Muscle layer of colon (tissue), 2 donors: ENCODE results near the gene CARD16.
"Not testable (repeated sequence)": the region's sequence is repeated elsewhere in the genome, so short reads cannot be mapped to it uniquely, and the experiment has no call there.

Source experiments
- H3K27ac ChIP-seq: one replicate; pipeline ENCODE4 v1.7.0; 2013; ENCODE audit warnings: low read depth, mild to moderate bottlenecking, low read length, moderate library complexity
- H3K27me3 ChIP-seq, 2 donors: one replicate each; pipeline ENCODE4 v1.7.0; 2013; ENCODE audit warnings: low read length in 2 of 2, mild to moderate bottlenecking in 2 of 2; ENCODE audit not compliant: insufficient read depth in 2 of 2, control insufficient read depth in 1 of 2
- H3K36me3 ChIP-seq: one replicate; pipeline ENCODE4 v1.7.0; 2013; ENCODE audit warnings: mild to moderate bottlenecking, low read length; ENCODE audit not compliant: insufficient read depth
- H3K4me1 ChIP-seq: one replicate; pipeline ENCODE4 v1.7.0; 2013; ENCODE audit warnings: mild to moderate bottlenecking, low read length; ENCODE audit not compliant: insufficient read depth
- H3K4me3 ChIP-seq, 2 donors: one replicate each; pipeline ENCODE4 v1.7.0; 2013; ENCODE audit warnings: low read length in 2 of 2, low read depth in 1 of 2, mild to moderate bottlenecking in 1 of 2, moderate library complexity in 1 of 2
- H3K9ac ChIP-seq: one replicate; pipeline ENCODE4 v1.7.0; 2013; ENCODE audit warnings: low read length
- H3K9me3 ChIP-seq: one replicate; pipeline ENCODE4 v1.7.0; 2013; ENCODE audit warnings: mild to moderate bottlenecking, low read length
- donor health status: abdominal sarcoma.
- donor health status: Adenocarcinoma of cecum.

CARD16 gene

DNA sequence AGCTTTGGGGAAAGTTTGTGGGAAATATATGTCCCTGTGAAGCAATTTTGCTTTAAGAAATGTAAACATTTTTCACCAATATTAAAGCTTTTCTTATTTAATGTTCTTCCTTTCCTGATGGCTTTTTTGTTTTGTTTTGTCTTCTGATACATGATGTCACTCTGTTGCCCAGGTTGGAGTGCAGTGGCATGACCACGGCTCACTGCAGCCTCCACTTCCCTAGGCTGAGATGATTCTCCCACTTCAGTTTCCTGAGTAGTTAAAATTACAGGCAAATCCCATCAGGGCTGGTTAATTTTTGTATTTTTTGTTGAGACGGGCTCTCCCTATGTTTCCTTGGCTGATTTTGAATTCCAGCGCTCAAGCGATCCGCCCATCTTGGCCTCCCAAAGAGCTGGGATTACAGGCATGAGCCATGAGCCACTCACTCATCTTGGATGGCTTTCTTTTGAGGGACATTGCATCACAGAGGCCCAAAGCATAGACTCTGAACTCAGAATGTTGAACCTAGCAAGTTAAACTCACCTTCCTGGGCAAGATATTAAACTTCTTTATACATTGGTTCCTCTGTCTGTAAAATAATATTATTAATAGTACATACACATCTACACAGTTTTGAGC is 651 bp upstream of the CARD16 start:
- no peak overlapping the region for H3K27ac ChIP-seq

DNA sequence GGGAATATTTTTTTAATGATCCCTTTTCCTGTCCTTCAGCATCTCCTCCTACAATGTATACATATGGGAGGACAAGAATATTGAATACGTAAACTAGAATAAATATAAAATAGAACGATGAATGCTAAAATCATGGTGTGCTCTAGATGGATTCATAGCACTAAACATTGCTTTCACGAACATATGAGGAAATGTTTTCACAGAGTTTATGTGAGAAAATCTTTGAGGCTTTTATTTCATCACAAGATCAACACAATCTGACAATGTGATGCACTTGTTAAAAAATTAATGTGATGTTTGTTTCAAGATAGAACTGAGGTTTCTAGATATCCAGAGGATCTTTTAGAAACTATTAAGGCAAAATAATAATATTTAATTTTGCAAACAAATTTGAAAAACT is 3.0 kb downstream of the CARD16 start:
- no peaks in the 10 kb centered on the region for H3K36me3 ChIP-seq
- H3K9me3 ChIP-seq: no peaks in the 10 kb centered on the region
- no peak overlapping the region for H3K9ac ChIP-seq
- no peaks in the 10 kb centered on the region for H3K27me3 ChIP-seq
- no peak overlapping the region for H3K27ac ChIP-seq
- H3K4me3 ChIP-seq: no peak overlapping the region
- H3K4me1 ChIP-seq: peaks cover 9% of the 10 kb centered on the region

More for the DNA sequence above, 651 bp upstream of the CARD16 start:
- Histone ChIP-seq H3K27me3 (no peaks in the 10 kb centered on the region), H3K36me3 (no peaks in the 10 kb centered on the region), H3K9me3 (no peaks in the 10 kb centered on the region), H3K9ac (no peak overlapping the region), H3K4me1 (peaks cover 11% of the 10 kb centered on the region), H3K4me3 (no peak overlapping the region)

DNA sequence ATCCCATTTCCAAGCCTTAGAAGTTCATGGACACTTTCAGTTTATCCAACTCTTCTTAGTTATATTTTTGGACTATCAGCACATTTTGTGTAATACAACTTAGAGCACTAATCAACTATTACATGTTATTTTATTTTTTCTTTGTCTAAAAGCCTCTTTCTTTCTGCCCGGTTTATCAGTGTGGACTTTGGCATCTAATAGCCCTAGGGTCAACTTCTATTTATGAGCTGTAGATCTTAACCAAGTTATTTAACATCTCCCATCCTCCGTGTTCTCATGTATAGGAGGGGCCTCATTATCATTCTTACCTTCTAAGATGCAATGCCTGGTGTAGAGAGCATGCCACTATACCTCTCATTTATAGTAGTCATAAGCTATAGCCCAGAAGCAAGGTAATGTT is 4.4 kb downstream of the CARD16 start:
- Histone ChIP-seq H3K36me3 (no peaks in the 10 kb centered on the region), H3K27ac (no peak overlapping the region), H3K9me3 (no peaks in the 10 kb centered on the region), H3K4me3 (no peak overlapping the region), H3K27me3 (no peaks in the 10 kb centered on the region), H3K9ac (no peak overlapping the region), H3K4me1 (no peaks in the 10 kb centered on the region)

DNA sequence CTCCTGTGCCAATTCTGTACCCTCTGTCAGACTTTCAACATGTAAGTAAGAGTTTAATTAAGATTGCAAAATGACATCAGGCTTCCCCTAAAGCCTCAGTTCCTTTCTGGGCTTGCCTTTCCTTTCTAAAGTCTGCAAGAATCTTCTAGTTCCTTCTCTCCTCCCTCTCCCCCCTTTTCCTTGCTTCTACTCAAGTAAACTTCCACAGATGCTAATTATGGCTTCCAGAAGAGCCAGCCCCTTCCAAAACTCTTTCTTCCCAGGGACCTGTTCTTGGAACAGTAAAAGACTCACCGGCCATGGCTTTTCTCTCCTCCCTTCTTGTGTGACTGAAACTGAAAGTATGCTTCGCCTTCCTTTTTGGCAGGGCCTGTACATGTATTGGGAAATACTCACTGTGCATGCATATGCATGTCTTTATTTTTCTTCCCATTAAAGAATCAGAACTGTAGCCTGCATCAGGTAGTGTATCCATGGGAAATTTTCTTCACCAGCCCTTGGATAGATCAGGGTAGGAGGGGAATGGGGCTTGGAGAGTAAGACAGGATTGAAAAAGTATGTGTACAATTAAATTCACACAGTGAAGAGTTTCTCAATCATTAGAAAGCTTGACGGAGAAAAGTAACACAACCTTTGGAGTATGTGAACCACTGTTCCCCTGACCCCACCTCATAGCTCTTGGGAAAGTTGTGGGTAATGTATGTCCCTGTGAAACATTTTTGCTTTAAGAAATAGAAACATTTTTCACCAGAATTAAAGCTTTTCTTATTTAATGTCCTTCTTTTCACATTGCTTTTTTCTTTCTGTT is 10.1 kb downstream of the CARD16 start, which contains the start of gene CASP1:
CASP1 (minus strand) TSS at position 332 of the 808 bp plus-strand sequence; CDS start at position 301, 31 bp downstream.
- no peaks in the 10 kb centered on the region for H3K9me3 ChIP-seq
- peak within 1 kb of the TSS; percentile 14 for H3K27ac ChIP-seq
- H3K4me1 ChIP-seq: peaks cover 5% of the 10 kb centered on the region
- no peaks in the 10 kb centered on the region for H3K27me3 ChIP-seq
- peak within 1 kb of the TSS; percentile 0 to 58 for H3K4me3 ChIP-seq
- H3K36me3 ChIP-seq: peaks cover 4% of the 10 kb centered on the region
- peak within 1 kb of the TSS; percentile 6 for H3K9ac ChIP-seq

DNA sequence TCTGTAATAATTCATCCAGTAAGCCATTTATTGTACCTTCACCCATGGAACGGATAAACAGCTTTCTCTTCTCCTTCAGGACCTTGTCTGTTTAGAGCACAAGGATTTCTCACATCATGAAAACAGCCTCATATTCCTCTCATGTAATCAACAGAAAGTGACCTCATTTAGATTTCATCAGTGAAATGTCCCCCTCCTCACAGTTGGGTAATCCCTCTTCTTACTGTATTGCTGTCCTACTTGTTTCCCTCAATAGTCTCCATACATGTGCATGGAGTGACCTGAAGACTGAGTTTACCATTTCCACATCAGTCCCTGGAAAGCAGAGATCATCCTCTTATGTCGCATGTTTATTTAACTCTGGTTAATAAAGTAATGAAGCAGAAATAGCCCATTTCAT is 10.7 kb downstream of the CARD16 start:
- not testable (repeated sequence) for H3K4me1 ChIP-seq, H3K27ac ChIP-seq, H3K9me3 ChIP-seq, H3K36me3 ChIP-seq, H3K27me3 ChIP-seq
- Histone ChIP-seq H3K9ac (peak overlapping the region; percentile 6), H3K4me3 (peak overlapping the region in 1 of 2 donors; percentile 58)

DNA sequence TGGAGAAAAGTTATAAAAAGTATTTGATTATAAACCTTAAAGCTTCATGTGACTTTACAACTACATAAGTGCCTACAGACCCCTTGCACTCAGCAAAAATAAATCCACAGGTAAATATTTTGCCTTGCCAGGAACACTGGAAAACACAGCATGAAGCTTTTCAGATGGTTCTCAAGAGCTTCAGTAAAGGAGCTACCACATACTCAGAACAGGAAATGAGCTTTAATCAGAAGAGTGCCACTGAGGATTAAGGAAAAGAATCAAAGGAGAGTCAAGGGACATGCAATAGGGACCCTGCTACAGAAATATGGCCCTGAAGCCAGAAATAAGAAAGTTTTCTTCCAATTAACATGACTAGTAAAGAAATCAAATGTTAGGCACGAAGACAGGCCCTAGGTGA is 11.4 kb downstream of the CARD16 start:
- Histone ChIP-seq H3K36me3 (peaks cover 4% of the 10 kb centered on the region), H3K4me1 (peaks cover 5% of the 10 kb centered on the region), H3K4me3 (peak overlapping the region in 1 of 2 donors; percentile 58), H3K9ac (no peak overlapping the region), H3K9me3 (no peaks in the 10 kb centered on the region), H3K27me3 (no peaks in the 10 kb centered on the region), H3K27ac (no peak overlapping the region)

DNA sequence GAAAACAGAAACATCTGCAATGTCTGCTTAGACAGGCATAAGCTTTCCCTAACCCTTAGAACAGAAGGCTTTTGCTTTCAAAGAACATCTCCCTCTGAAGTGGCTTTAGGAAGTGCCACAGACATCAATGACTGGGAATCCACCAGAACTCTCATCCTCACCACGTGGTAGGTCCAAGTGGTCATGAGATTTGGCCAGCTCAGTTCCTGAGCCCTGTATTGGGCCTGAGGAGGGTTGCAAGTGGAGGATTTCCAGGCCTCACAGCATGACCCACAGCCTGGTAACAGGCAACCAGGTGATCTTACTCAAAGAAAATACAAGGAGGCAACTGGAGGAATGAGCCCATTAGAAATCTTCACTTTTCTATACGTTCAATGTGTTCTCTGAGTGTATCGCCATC is 11.8 kb downstream of the CARD16 start:
- H3K27ac ChIP-seq: no peak overlapping the region
- no peaks in the 10 kb centered on the region for H3K27me3 ChIP-seq
- H3K4me1 ChIP-seq: peaks cover 5% of the 10 kb centered on the region
- H3K4me3 ChIP-seq: peak overlapping the region in 1 of 2 donors; percentile 58
- H3K9ac ChIP-seq: no peak overlapping the region
- peaks cover 4% of the 10 kb centered on the region for H3K36me3 ChIP-seq
- H3K9me3 ChIP-seq: no peaks in the 10 kb centered on the region

DNA sequence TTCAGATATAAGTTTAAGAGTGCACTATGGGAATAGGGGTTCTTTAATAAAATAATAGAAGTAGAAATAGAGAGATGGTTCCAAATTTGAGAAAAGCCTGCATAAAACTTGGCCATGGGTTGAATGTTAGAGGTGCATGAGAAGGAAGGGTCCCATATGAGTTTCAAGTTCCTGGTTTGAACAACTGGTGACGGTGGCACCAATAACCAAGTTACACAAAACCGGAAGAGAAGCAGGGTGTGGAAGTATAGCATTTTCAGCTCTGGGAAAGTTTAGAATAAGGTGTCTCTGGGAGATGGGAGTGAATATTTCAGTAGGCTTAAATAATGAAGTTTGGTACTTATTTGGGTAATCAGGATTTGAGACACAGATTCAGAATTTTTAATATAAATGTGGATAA is 12.6 kb downstream of the CARD16 start:
- no peaks in the 10 kb centered on the region for H3K27me3 ChIP-seq
- no peak overlapping the region for H3K4me3 ChIP-seq
- no peak overlapping the region for H3K27ac ChIP-seq
- H3K4me1 ChIP-seq: peaks cover 5% of the 10 kb centered on the region
- H3K36me3 ChIP-seq: peaks cover 4% of the 10 kb centered on the region
- H3K9me3 ChIP-seq: no peaks in the 10 kb centered on the region
- no peak overlapping the region for H3K9ac ChIP-seq

DNA sequence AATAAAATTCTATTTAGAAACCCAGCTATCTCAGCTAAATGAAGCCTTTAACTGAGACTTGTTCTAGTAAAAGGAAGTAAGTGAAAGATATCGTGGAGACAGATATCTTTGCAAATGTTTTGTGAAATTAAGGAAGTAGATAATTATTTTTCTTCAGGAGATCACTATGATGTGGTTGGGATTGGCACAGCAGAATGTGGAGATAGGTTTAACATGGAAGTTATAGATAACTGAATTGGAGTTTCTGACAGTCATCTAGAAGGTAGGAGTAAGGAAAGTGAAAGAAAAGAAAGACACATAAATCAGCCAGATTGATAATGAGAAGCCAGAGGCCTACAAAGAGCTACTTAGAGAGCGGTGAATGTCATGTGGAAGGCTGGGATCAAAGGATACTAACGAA is 17.5 kb downstream of the CARD16 start:
- Histone ChIP-seq H3K9ac (no peak overlapping the region), H3K4me1 (no peaks in the 10 kb centered on the region), H3K4me3 (no peak overlapping the region), H3K27me3 (no peaks in the 10 kb centered on the region), H3K36me3 (peaks cover 4% of the 10 kb centered on the region), H3K27ac (no peak overlapping the region), H3K9me3 (no peaks in the 10 kb centered on the region)

DNA sequence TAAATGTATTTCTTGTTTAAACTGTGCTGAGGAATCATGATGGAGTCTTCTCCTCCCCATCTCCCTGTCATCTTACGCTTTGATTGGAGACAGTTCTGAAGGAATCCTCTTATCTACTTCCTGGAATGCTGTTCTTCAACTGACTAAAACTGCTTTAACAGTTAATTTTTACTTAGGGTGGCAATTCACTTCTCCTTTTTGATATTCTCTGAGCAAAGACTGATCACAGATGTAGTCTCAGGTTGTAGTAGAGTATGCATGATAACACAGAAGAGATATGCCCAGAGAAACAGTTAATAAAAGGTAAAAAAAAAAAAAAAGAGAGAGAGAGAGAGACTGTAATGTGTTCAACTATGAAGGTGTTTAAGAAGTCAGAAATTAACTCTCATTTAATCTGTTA is 20.7 kb downstream of the CARD16 start:
- H3K27me3 ChIP-seq: no peaks in the 10 kb centered on the region
- no peaks in the 10 kb centered on the region for H3K4me1 ChIP-seq
- no peaks in the 10 kb centered on the region for H3K9me3 ChIP-seq
- no peaks in the 10 kb centered on the region for H3K36me3 ChIP-seq
- H3K4me3 ChIP-seq: no peak overlapping the region
- no peak overlapping the region for H3K27ac ChIP-seq
- no peak overlapping the region for H3K9ac ChIP-seq

DNA sequence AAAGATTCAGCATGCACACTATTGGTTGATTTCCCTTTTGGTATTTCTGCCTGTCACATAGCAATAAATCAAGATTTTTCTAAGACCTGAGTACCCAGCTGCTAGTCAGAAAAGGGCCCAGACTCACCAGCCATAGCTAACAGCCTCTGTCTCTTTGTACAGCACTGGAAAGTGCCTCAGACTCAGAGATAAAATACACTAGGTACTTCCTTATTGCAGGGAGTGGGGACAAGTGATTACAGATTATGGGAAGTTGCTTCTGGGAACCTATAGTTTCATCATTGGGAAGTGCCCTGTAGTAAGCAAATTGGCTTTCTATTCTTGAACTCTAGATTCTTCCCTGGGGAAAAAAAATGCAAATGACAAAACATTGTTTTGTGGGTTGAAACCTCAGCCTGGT is 22.1 kb downstream of the CARD16 start, which contains the start of gene CASP5:
CASP5 (minus strand) TSS at position 166 of the 400 bp plus-strand sequence; CDS start at position 134, 32 bp downstream.
- no peak within 1 kb of the TSS for H3K9ac ChIP-seq
- H3K27ac ChIP-seq: no peak within 1 kb of the TSS
- no peaks in the 10 kb centered on the region for H3K27me3 ChIP-seq
- no peaks in the 10 kb centered on the region for H3K9me3 ChIP-seq
- no peak within 1 kb of the TSS for H3K4me3 ChIP-seq
- H3K4me1 ChIP-seq: no peaks in the 10 kb centered on the region
- no peaks in the 10 kb centered on the region for H3K36me3 ChIP-seq
